AG04449 (cell line): Measurements from ENCODE around the gene PPP6R1.

Source experiments
- CTCF ChIA-PET: fragments of 350-600 bp; formaldehyde crosslinking; extraction: SDS; loops from one replicate; lab custom pipeline; 2021; ENCODE audit warnings: antibody characterized with exemption; lab: Yijun Ruan, JAX
- POLR2A ChIA-PET: fragments of 400-600, 350-600 bp; formaldehyde crosslinking; extraction: SDS; loops from one replicate; lab custom pipeline; 2020; ENCODE audit warnings: antibody characterized with exemption, inconsistent platforms; lab: Yijun Ruan, JAX
- DNase-seq: peaks from one replicate; pipeline ENCODE4 v3.0.0-alpha.2; 2010; ENCODE audit warnings: low read depth, low spot score
- H3K4me3 ChIP-seq: 2 replicates; pipeline ENCODE4 v1.5.1; 2011; ENCODE audit warnings: low read depth, mild to moderate bottlenecking, control low read depth, low read length
- TF ChIP-seq, protein P1 (sequence below): IDR thresholded peaks from one replicate; pipeline ENCODE4 v1.5.1; 2011; ENCODE audit warnings: mild to moderate bottlenecking, moderate library complexity, low read length, control low read depth, inconsistent platforms; ENCODE audit not compliant: insufficient read depth; ENCODE audit errors: missing control alignments

Gene PPP6R1

GRCh38 chr19:55216461-55217198 is 42.2 kb downstream of the PPP6R1 start:
- TF ChIP-seq, protein P1, sequence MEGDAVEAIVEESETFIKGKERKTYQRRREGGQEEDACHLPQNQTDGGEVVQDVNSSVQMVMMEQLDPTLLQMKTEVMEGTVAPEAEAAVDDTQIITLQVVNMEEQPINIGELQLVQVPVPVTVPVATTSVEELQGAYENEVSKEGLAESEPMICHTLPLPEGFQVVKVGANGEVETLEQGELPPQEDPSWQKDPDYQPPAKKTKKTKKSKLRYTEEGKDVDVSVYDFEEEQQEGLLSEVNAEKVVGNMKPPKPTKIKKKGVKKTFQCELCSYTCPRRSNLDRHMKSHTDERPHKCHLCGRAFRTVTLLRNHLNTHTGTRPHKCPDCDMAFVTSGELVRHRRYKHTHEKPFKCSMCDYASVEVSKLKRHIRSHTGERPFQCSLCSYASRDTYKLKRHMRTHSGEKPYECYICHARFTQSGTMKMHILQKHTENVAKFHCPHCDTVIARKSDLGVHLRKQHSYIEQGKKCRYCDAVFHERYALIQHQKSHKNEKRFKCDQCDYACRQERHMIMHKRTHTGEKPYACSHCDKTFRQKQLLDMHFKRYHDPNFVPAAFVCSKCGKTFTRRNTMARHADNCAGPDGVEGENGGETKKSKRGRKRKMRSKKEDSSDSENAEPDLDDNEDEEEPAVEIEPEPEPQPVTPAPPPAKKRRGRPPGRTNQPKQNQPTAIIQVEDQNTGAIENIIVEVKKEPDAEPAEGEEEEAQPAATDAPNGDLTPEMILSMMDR = no peak
- ChIA-PET CTCF (interaction anchor here (1.2 kb wide), 1 partner anchor 43 kb away, joined by 6 read pairs; no protein-coding TSS in a partner anchor), POLR2A (interaction anchor here (0.7 to 2.2 kb wide), 5 partner anchors 9 to 153 kb away, joined by 3 to 22 read pairs (median 3); partner anchors contain the start of genes IL11 and PPP6R1)
- peak overlapping the region; percentile 58 for H3K4me3 ChIP-seq
- peak; percentile 97 for DNase-seq

- H3K4me3 ChIP-seq = no peak overlapping the region
- TF ChIP-seq, protein P1 = no peak
- CTCF ChIA-PET = no interaction called here
- no peak for DNase-seq
- POLR2A ChIA-PET = no interaction called here
Measured at GRCh38 chr19:55213547-55213946, 45.3 kb downstream of the PPP6R1 start.

DNA sequence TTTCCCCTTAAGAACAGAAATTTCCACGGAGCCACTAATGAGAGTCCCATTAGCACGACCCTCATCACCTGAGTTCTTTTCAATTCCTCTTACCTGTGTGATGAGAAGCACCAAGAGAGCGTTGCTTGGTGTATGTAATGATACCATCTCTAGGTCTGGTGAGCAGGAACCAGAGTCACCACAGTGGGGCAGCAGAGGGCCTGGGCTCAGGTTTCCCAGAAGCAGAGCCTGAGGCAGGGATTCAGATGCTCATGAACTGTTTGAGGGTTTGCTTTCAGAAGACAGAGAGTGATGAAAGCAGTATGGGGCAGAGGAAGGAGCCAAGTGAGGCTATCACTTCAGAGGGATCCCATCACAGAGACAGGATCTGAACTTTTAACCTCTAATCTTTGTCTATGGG is 46.4 kb downstream of the PPP6R1 start:
- ChIA-PET POLR2A (no interaction called here), CTCF (no interaction called here)
- TF ChIP-seq, protein P1 = no peak
- no peak overlapping the region for H3K4me3 ChIP-seq
- DNase-seq = no peak

GRCh38 chr19:55209693-55210472 is 48.9 kb downstream of the PPP6R1 start:
- no peak overlapping the region for H3K4me3 ChIP-seq
- POLR2A ChIA-PET = no interaction called here
- TF ChIP-seq, protein P1 = no peak
- DNase-seq = peak; percentile 85
- CTCF ChIA-PET = interaction anchor here (1.0 to 1.5 kb wide), 3 partner anchors 9 to 53 kb away, joined by 3 to 4 read pairs (median 3); no protein-coding TSS in a partner anchor

GRCh38 chr19:55208880-55209692 is 49.7 kb downstream of the PPP6R1 start, which contains the start of gene PTPRH:
Gene PTPRH (minus strand): TSS chr19:55209501. CDS start chr19:55209433, 68 bp downstream.
- ChIA-PET CTCF (interaction anchor here (1.0 to 1.5 kb wide), 3 partner anchors 8 to 54 kb away, joined by 3 to 4 read pairs (median 3); no protein-coding TSS in a partner anchor), POLR2A (no interaction called here)
- H3K4me3 ChIP-seq = no peak within 1 kb of the TSS
- DNase-seq = no peak
- TF ChIP-seq, protein P1 = no peak
